Tibial artery (tissue), 4 donors: ENCODE results near the gene GALNT9.

Experiments
- DNase-seq, 2 donors: peaks; one replicate each; pipeline ENCODE4 v3.0.0-alpha.2; 2019
- H3K27ac ChIP-seq, 2 donors: fragments of 200-600 bp; sonication (generic) in 1 of 2; 1 replicate in 1 of 2; 2 replicates in 1 of 2; pipeline ENCODE4 v1.5.1; 2018 to 2019; ENCODE audit warnings: mild to moderate bottlenecking in 1 of 2
- H3K27me3 ChIP-seq, 2 donors: fragments of 200-600 bp; sonication (generic) in 1 of 2; one replicate each; pipeline versions ENCODE4 v1.5.1 to v1.6.0; 2016 to 2019
- H3K36me3 ChIP-seq, 3 donors: fragments of 200-600 bp; sonication (generic) in 2 of 3; one replicate each; pipeline ENCODE4 v1.5.1; 2016 to 2019; ENCODE audit warnings: mild to moderate bottlenecking in 2 of 3
- H3K4me1 ChIP-seq, 4 donors: fragments of 200-600 bp; sonication (generic) in 2 of 4; 1 replicate in 3 of 4; 2 replicates in 1 of 4; pipeline ENCODE4 v1.5.1; 2016 to 2019
- H3K4me3 ChIP-seq, 2 donors: fragments of 200-600 bp; sonication (generic) in 1 of 2; 1 replicate in 1 of 2; 2 replicates in 1 of 2; pipeline ENCODE4 v1.5.1; 2018 to 2019; ENCODE audit warnings: mild to moderate bottlenecking in 2 of 2
- H3K9me3 ChIP-seq, 3 donors: fragments of 200-600 bp; sonication (generic) in 1 of 3; one replicate each; pipeline ENCODE4 v1.5.1; 2016 to 2019
- intact Hi-C: fragments of 100-400 bp; cut with DNase I; formaldehyde crosslinking; loops from one replicate; pipeline ENCODE4 v1.15.0; 2023; ENCODE audit warnings: low total_unique reads
- TF ChIP-seq, protein P1 (sequence below), 2 experiments: fragments of 200-600 bp in 1 of 2; fragments of 450-650 bp in 1 of 2; IDR thresholded peaks; one replicate each; pipeline ENCODE4 v1.5.1; 2017 to 2019; ENCODE audit warnings: antibody characterized with exemption in 2 of 2, mild to moderate bottlenecking in 1 of 2, moderate library complexity in 1 of 2

Gene GALNT9

DNA sequence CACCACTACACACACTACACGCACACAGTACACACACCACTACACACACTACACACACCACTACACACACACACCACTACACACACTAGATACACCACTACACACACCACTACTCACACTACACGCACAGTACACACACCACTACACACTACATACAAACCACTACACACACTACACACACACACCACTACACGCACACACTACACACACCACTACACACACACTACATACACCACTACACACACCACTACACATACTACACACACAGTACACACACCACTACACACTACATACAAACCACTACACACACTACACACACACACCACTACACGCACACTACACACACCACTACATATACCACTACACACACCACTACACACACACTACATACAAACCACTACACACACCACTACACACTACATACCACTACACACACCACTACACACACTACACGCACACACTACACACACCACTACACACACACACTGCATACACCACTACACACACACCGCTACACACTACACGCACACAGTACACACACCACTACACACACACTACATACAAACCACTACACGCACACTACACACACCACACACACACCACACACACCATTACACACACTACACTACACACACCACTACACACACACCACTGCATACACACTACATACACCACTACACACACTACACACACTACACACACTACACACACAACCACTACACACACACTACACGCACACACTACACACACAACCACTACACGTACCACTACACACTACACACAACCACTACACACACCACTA, 173.4 kb downstream of the GALNT9 start:
- no peak for DNase-seq
- TF ChIP-seq, protein P1, sequence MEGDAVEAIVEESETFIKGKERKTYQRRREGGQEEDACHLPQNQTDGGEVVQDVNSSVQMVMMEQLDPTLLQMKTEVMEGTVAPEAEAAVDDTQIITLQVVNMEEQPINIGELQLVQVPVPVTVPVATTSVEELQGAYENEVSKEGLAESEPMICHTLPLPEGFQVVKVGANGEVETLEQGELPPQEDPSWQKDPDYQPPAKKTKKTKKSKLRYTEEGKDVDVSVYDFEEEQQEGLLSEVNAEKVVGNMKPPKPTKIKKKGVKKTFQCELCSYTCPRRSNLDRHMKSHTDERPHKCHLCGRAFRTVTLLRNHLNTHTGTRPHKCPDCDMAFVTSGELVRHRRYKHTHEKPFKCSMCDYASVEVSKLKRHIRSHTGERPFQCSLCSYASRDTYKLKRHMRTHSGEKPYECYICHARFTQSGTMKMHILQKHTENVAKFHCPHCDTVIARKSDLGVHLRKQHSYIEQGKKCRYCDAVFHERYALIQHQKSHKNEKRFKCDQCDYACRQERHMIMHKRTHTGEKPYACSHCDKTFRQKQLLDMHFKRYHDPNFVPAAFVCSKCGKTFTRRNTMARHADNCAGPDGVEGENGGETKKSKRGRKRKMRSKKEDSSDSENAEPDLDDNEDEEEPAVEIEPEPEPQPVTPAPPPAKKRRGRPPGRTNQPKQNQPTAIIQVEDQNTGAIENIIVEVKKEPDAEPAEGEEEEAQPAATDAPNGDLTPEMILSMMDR (IDR thresholded peaks at IDR 0.05), result no peak
- peaks cover 0 to 8% (median 5%) of the 10 kb centered on the region in 4 donors for H3K4me1 ChIP-seq
- no peaks in the 10 kb centered on the region for H3K27me3 ChIP-seq
- intact Hi-C loops, result no loop called here
- no peak overlapping the region for H3K4me3 ChIP-seq
- H3K27ac ChIP-seq, result no peak overlapping the region
- H3K36me3 ChIP-seq, result peaks cover 0 to 51% (median 24%) of the 10 kb centered on the region in 3 donors
- no peaks in the 10 kb centered on the region for H3K9me3 ChIP-seq

DNA sequence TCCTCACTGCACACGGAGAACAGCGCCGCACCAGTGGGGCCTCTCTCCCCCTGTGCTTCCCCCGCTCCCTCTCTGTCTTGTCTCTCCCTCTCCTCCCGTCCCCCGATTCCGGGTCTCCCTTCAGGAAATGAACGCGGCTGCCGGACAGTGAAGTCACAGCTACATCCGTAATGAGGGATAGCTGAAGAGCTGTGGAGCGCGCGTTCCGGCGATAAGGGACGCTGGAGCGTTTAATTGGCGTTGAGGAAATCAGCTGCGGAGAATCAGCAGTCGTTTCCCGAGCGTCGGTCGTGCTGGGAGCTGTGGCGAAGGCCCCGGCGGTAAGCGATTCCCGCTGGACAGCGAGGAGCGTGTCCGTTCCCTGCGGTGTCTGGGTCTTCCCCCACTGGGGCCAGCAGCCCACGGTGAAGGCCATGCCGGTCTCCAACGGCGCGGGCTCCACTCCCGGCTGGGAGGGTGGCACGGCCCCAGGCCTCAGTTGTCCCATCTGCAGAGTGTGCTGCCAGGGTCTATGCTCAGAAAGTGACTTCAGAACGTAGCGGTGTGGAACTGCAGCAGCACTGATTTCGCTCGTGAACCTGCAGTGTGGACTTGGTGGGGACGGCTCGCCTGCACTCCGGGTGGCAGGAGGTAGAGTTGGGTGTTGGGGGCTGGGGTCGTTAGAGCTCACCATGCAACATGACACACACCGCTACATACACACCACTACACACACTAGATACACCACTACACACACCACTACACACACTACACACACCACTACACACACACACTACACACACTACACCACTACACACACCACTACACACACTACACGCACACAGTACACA, 174.2 kb downstream of the GALNT9 start:
- no peak overlapping the region for H3K4me3 ChIP-seq
- no peak for DNase-seq
- peaks cover 0 to 8% (median 5%) of the 10 kb centered on the region in 4 donors for H3K4me1 ChIP-seq
- peaks cover 0 to 56% (median 24%) of the 10 kb centered on the region in 3 donors for H3K36me3 ChIP-seq
- TF ChIP-seq, protein P1 (IDR thresholded peaks at IDR 0.05), result no peak
- no peaks in the 10 kb centered on the region for H3K27me3 ChIP-seq
- intact Hi-C loops, result loop anchor here (1.0 to 5.0 kb wide), 2 partner anchors 257 to 460 kb away; no protein-coding TSS in a partner anchor
- H3K9me3 ChIP-seq, result no peaks in the 10 kb centered on the region
- no peak overlapping the region for H3K27ac ChIP-seq

DNA sequence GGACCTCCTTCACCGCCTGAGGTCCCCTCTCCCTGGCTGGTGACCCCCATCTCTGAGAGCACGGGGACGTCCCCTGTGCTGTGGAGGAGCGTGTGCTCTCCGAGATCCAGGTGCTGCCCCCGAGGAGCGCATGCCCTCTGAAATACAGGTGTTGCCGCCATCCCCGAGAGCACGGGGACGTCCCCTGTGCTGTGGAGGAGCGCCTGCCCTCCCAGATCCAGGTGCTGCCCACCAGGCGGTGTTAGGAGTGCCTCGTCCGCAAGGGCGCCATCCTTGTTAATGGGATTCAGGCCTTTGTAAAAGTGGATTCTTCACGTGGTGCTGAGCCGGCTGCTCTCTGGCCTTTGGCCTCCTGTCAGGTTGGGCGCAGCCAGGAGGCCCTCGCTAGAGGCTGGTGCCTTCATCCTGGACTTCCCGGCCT, 175.0 kb downstream of the GALNT9 start:
- intact Hi-C loops, result loop anchor here (1.0 to 5.0 kb wide), 2 partner anchors 258 to 461 kb away; no protein-coding TSS in a partner anchor
- H3K9me3 ChIP-seq, result no peaks in the 10 kb centered on the region
- H3K36me3 ChIP-seq, result peaks cover 0 to 60% (median 24%) of the 10 kb centered on the region in 3 donors
- H3K27me3 ChIP-seq, result no peaks in the 10 kb centered on the region
- H3K4me3 ChIP-seq, result peak overlapping the region; percentile 8 to 34
- DNase-seq, result no peak
- TF ChIP-seq, protein P1 (IDR thresholded peaks at IDR 0.05), result no peak
- H3K4me1 ChIP-seq, result peaks cover 0 to 8% (median 5%) of the 10 kb centered on the region in 4 donors
- H3K27ac ChIP-seq, result no peak overlapping the region

DNA sequence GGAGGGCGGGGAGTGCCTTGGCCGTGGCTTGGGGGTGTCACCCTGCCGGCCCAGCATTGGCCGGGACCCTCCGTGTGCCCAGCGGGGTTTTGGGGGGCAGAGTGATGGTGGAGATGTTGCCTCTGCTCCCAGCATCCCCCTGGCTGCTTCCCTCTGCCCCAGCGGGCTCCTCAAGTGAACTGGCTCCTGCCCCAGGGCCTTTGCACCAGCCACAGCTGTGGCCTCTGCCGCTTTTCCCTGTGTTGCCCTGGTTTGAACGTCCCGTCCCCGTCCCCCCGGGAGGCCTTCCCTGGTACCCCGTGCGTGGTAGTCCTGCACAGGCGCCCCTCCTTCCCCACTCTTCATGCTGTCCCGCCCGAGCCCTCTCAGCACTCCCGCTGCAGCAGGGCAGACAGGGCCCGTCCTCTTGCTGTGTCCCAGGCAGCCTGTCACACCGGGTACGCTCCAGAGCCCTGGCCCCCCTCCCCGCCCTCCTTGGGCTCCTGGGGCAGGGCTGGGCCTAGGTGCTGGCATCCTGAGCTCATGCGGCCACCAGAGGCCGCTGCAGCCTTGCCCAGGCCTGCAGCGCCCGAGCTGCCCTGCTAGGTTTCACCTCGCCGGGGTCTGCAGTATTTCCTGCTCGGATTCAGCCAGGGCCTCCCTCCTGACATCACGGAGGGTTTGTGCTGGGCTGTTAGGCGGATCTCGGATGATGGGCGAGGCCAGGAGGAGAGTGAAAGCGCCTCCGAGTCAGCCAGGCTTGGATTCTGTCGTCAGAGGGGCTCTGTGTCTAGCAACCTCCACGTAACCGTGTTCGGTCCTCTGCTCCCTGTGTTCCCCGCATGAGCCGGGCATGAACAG, 175.7 kb downstream of the GALNT9 start:
- peak overlapping the region; percentile 8 to 34 for H3K4me3 ChIP-seq
- H3K27me3 ChIP-seq, result no peaks in the 10 kb centered on the region
- intact Hi-C loops, result loop anchor here (1.0 to 5.0 kb wide), 2 partner anchors 259 to 462 kb away; no protein-coding TSS in a partner anchor
- peaks cover 0 to 8% (median 5%) of the 10 kb centered on the region in 4 donors for H3K4me1 ChIP-seq
- DNase-seq, result peak; percentile 36 to 61
- H3K36me3 ChIP-seq, result peaks cover 0 to 66% (median 24%) of the 10 kb centered on the region in 3 donors
- H3K27ac ChIP-seq, result no peak overlapping the region
- TF ChIP-seq, protein P1 (IDR thresholded peaks at IDR 0.05), result peak; percentile 85 to 91
- H3K9me3 ChIP-seq, result no peaks in the 10 kb centered on the region

DNA sequence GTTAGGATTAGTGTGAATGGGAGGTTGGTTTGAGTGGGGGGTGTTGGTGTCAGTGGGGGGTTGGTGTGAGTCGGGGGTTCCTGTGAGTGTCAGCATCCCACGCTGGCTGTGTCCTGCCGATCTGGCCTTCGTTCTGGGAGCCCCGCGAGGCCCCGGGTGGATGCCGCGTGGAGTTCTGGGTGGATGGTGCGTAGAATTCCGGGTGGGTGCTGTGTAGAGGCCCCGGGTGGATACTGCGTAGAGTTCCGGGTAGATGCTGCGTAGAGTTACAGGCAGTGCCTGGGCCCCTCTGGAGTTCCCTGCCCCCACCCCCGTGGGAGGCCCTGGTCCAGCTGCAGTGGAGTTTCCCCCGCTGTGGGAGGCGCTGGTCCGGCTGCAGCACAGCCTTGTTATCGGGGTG, 176.4 kb downstream of the GALNT9 start:
- Histone ChIP-seq H3K4me3 (no peak overlapping the region), H3K9me3 (no peaks in the 10 kb centered on the region), H3K4me1 (peaks cover 0 to 8% (median 5%) of the 10 kb centered on the region in 4 donors), H3K27me3 (no peaks in the 10 kb centered on the region), H3K27ac (no peak overlapping the region), H3K36me3 (peaks cover 0 to 66% (median 17%) of the 10 kb centered on the region in 3 donors)
- intact Hi-C loops, result loop anchor here (5.0 kb wide), 1 partner anchor 259 kb away; no protein-coding TSS in a partner anchor
- TF ChIP-seq, protein P1 (IDR thresholded peaks at IDR 0.05), result no peak
- peak in 1 of 2 donors; percentile 64 for DNase-seq
